GM23338 (cell line): Measurements from ENCODE around the gene GATM. TPM values are rescaled to one million over a fixed set of nuclear protein-coding genes. Genes with fewer than 3 reads are reported as not detected.

Experiments
- ATAC-seq: fragments of 200-7000 bp; cut with Tn5 transposase; 3 replicates; pipeline ENCODE4 v1.9.1; 2020
- DNase-seq: peaks from one replicate; pipeline ENCODE4 v3.0.0-alpha.2; 2015; ENCODE audit warnings: low spot score
- H2AFZ ChIP-seq: fragments of 200-600 bp; sonication (generic); 2 replicates; pipeline ENCODE4 v1.8.0; 2016; ENCODE audit warnings: antibody characterized with exemption, mild to moderate bottlenecking, moderate library complexity
- H3F3A ChIP-seq: fragments of 200-600 bp; sonication (generic); replicated peaks from 2 replicates; pipeline ENCODE4 v1.8.0; 2017; ENCODE audit warnings: antibody characterized with exemption, mixed run types, low read depth
- H3K27ac ChIP-seq: fragments of 200-600 bp; sonication (generic); 2 replicates; pipeline ENCODE4 v1.6.1; 2016; ENCODE audit warnings: low read depth
- H3K27me3 ChIP-seq: fragments of 200-600 bp; sonication (generic); 2 replicates; pipeline ENCODE4 v1.8.0; 2016; ENCODE audit warnings: mild to moderate bottlenecking, mixed run types, moderate library complexity; ENCODE audit not compliant: insufficient read depth
- H3K36me3 ChIP-seq: fragments of 200-600 bp; sonication (generic); 2 replicates; pipeline ENCODE4 v1.8.0; 2016; ENCODE audit warnings: mild to moderate bottlenecking; ENCODE audit not compliant: insufficient read depth
- H3K4me1 ChIP-seq: fragments of 200-600 bp; sonication (generic); 2 replicates; pipeline ENCODE4 v1.8.0; 2016; ENCODE audit warnings: mild to moderate bottlenecking, moderate library complexity; ENCODE audit not compliant: insufficient read depth
- H3K4me2 ChIP-seq: fragments of 200-600 bp; sonication (generic); 2 replicates; pipeline ENCODE4 v1.7.1; 2017; ENCODE audit warnings: mixed run types
- H3K4me3 ChIP-seq: fragments of 200-600 bp; sonication (generic); 2 replicates; pipeline ENCODE4 v1.6.1; 2016; ENCODE audit warnings: mixed run types
- H3K79me2 ChIP-seq: fragments of 200-600 bp; sonication (generic); replicated peaks from 2 replicates; pipeline ENCODE4 v1.8.0; 2017; ENCODE audit warnings: mild to moderate bottlenecking; ENCODE audit not compliant: insufficient read depth
- H3K9me2 ChIP-seq: fragments of 200-600 bp; sonication (generic); 2 replicates; pipeline ENCODE4 v1.8.0; 2017; ENCODE audit not compliant: insufficient read depth
- H4K20me1 ChIP-seq: fragments of 200-600 bp; sonication (generic); replicated peaks from 2 replicates; pipeline ENCODE4 v1.8.0; 2017; ENCODE audit warnings: mild to moderate bottlenecking; ENCODE audit not compliant: insufficient read depth
- H3K27ac Mint-ChIP-seq: 2 replicates; pipeline ENCODE4 v1.8.0; 2020; ENCODE audit warnings: inconsistent platforms, mild to moderate bottlenecking, moderate library complexity, mixed read lengths
- H3K27me3 Mint-ChIP-seq: 3 replicates; pipeline ENCODE4 v1.8.0; 2022; ENCODE audit warnings: low read depth, mild to moderate bottlenecking, moderate library complexity, mixed read lengths, inconsistent platforms; ENCODE audit not compliant: insufficient read depth, poor library complexity
- H3K36me3 Mint-ChIP-seq: 3 replicates; pipeline ENCODE4 v1.8.0; 2021; ENCODE audit warnings: low read depth, mild to moderate bottlenecking, inconsistent platforms, moderate library complexity, mixed read lengths
- H3K4me1 Mint-ChIP-seq: 3 replicates; pipeline ENCODE4 v1.8.0; 2020; ENCODE audit warnings: mild to moderate bottlenecking, inconsistent platforms, mixed read lengths
- H3K4me3 Mint-ChIP-seq: 3 replicates; pipeline ENCODE4 v1.8.0; 2021; ENCODE audit warnings: moderate library complexity, mild to moderate bottlenecking, inconsistent platforms, mixed read lengths
- H3K9me3 Mint-ChIP-seq: 3 replicates; pipeline ENCODE4 v1.8.0; 2020; ENCODE audit warnings: moderate library complexity, mild to moderate bottlenecking, inconsistent platforms, mixed read lengths
- CREB1 ChIP-seq: fragments of 250-450 bp; sonication (Bioruptor Pico); IDR thresholded peaks from 2 replicates; pipeline ENCODE4 v1.5.0; 2020; ENCODE audit warnings: low read depth, mild to moderate bottlenecking, moderate library complexity
- CTCF ChIP-seq, 2 experiments: fragments of 200-600 bp in 1 of 2; sonication (generic) in 1 of 2; conservative IDR thresholded peaks; 2 replicates each; pipeline versions ENCODE4 v1.5.1 to v1.6.1; 2016 to 2017; ENCODE audit warnings: antibody characterized with exemption in 2 of 2, low read depth in 2 of 2, mild to moderate bottlenecking in 2 of 2, moderate library complexity in 1 of 2
- ETS1 ChIP-seq: IDR thresholded peaks from 2 replicates; pipeline ENCODE4 v1.6.1; 2016; ENCODE audit warnings: antibody characterized with exemption
- EZH2 ChIP-seq: fragments of 200-600 bp; sonication (generic); IDR thresholded peaks from one replicate; pipeline ENCODE4 v1.8.0; 2017; ENCODE audit warnings: antibody characterized with exemption, mild to moderate bottlenecking, low read depth; ENCODE audit not compliant: unreplicated experiment
- EZH2phosphoT487 ChIP-seq: fragments of 200-600 bp; sonication (generic); IDR thresholded peaks from one replicate; pipeline ENCODE4 v1.8.1; 2018; ENCODE audit warnings: antibody characterized with exemption; ENCODE audit not compliant: unreplicated experiment
- JUNB ChIP-seq: IDR thresholded peaks from one replicate; pipeline ENCODE4 v1.6.1; 2016; ENCODE audit warnings: antibody characterized with exemption; ENCODE audit not compliant: unreplicated experiment
- NANOG ChIP-seq: IDR thresholded peaks from 2 replicates; pipeline ENCODE4 v1.6.1; 2016; ENCODE audit warnings: antibody characterized with exemption, borderline replicate concordance
- POLR2AphosphoS5 ChIP-seq: IDR thresholded peaks from 2 replicates; pipeline ENCODE4 v1.6.1; 2016; ENCODE audit warnings: antibody characterized with exemption, low read depth
- REST ChIP-seq: IDR thresholded peaks from one replicate; pipeline ENCODE4 v1.6.1; 2018; ENCODE audit warnings: antibody characterized with exemption; ENCODE audit not compliant: unreplicated experiment
- STAT1 ChIP-seq: IDR thresholded peaks from one replicate; pipeline ENCODE4 v1.6.1; 2016; ENCODE audit warnings: antibody characterized with exemption; ENCODE audit not compliant: unreplicated experiment
- ZNF114 ChIP-seq: fragments of 250-450 bp; sonication (Bioruptor Pico); IDR thresholded peaks from 2 replicates; pipeline ENCODE4 v1.5.0; 2020; ENCODE audit warnings: mild to moderate bottlenecking, moderate library complexity
- ZNF331 ChIP-seq: fragments of 250-450 bp; sonication (Bioruptor Pico); IDR thresholded peaks from 2 replicates; pipeline ENCODE4 v1.5.0; 2020; ENCODE audit warnings: low read depth, mild to moderate bottlenecking, moderate library complexity
- polyA plus RNA-seq: library from polyadenylated mRNA; unstranded; fragments of >200 nt; fragmentation: Nextera tagmentation; extraction: Ambion mirVana; gene quantifications from 2 replicates; pipeline ENCODE4 v1.2.1, GENCODE V29; 2016
- total RNA-seq: library from RNA; depleted of rRNA; stranded (reverse); fragments of >200 nt; shearing (Covaris generic); gene quantifications from 2 replicates; pipeline ENCODE4 v1.2.3, GENCODE V29; 2014

GATM gene
- total and polyA plus RNA-seq, 2 experiments from 2014 or later: 8.5 to 17.5 TPM

- Mint-ChIP-seq H3K4me3 (no peak overlapping the region), H3K9me3 (no peaks in the 10 kb centered on the region), H3K27me3 (peaks cover 6% of the 10 kb centered on the region), H3K27ac (no peak overlapping the region), H3K4me1 (no peaks in the 10 kb centered on the region), H3K36me3 (peaks cover 22% of the 10 kb centered on the region; the same call in 2 of the 3 replicates)
- no peak for DNase-seq
- Histone ChIP-seq H3K79me2 (no peaks in the 10 kb centered on the region), H3K4me2 (no peak overlapping the region), H3F3A (no peaks in the 10 kb centered on the region), H2AFZ (no peak overlapping the region), H3K9me2 (no peaks in the 10 kb centered on the region), H3K4me3 (no peak overlapping the region), H3K36me3 (peaks cover 11% of the 10 kb centered on the region), H3K27ac (no peak overlapping the region), H4K20me1 (peaks cover 14% of the 10 kb centered on the region), H3K27me3 (peaks cover 13% of the 10 kb centered on the region; the same call in 1 of the 2 replicates), H3K4me1 (no peaks in the 10 kb centered on the region)
- ATAC-seq: no peak
- TF ChIP-seq EZH2: no peak
Observed at GRCh38 chr15:45424429-45424828, 46.1 kb upstream of the GATM start.

GRCh38 chr15:45417303-45417950, 39.1 kb upstream of the GATM start:
- no peak overlapping the region for H3K4me2 ChIP-seq
- no peaks in the 10 kb centered on the region for H3F3A ChIP-seq
- H3K4me1 Mint-ChIP-seq: no peaks in the 10 kb centered on the region
- no peaks in the 10 kb centered on the region for H3K79me2 ChIP-seq
- H2AFZ ChIP-seq: no peak overlapping the region
- no peak overlapping the region for H3K27ac Mint-ChIP-seq
- H3K4me1 ChIP-seq: no peaks in the 10 kb centered on the region
- H3K27me3 ChIP-seq: no peaks in the 10 kb centered on the region
- ATAC-seq (no peak), DNase-seq (no peak)
- H3K4me3 Mint-ChIP-seq: no peak overlapping the region
- H3K9me3 Mint-ChIP-seq: no peaks in the 10 kb centered on the region
- H3K27ac ChIP-seq: no peak overlapping the region
- H3K27me3 Mint-ChIP-seq: peaks cover 3% of the 10 kb centered on the region
- TF ChIP-seq EZH2: no peak
- no peak for TF ChIP-seq REST
- TF ChIP-seq STAT1: no peak
- peaks cover 78% of the 10 kb centered on the region for H3K36me3 Mint-ChIP-seq
- H3K9me2 ChIP-seq: no peaks in the 10 kb centered on the region
- peaks cover 46% of the 10 kb centered on the region for H4K20me1 ChIP-seq
- H3K4me3 ChIP-seq: no peak overlapping the region
- peaks cover 70% of the 10 kb centered on the region for H3K36me3 ChIP-seq

DNA sequence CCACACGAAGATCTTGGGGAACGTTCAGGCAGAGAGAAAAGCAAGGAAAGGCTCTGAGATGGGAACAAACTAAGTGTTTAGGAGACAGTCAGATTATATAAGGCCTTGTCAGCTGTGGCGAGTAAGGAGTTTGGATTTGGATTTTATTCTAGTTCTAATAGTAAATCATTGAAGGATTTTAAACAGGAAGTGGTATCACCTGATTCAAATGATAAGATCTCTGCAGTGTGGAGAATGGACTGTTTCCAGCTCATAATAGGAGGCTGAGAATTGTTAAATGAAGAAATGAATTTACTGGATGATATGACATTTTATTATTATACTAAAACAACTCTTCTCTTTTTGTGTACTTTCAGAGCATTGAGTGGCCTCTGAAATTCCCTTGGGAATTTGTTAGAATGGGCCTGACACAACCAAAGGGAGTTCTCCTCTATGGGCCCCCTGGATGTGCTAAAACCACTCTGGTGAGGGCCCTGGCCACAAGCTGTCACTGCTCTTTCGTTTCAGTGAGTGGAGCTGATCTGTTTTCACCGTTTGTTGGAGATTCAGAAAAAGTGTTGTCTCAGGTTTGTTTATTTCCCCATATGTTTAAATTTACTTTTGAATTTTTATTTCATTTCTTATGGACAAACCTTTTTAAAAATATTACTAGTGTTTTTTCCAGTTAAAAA, 36.0 kb upstream of the GATM start:
- Mint-ChIP-seq H3K27ac (no peak overlapping the region), H3K4me1 (no peaks in the 10 kb centered on the region), H3K27me3 (peaks cover 3% of the 10 kb centered on the region), H3K4me3 (no peak overlapping the region), H3K9me3 (no peaks in the 10 kb centered on the region), H3K36me3 (peaks cover 77% of the 10 kb centered on the region)
- H2AFZ ChIP-seq: no peak overlapping the region
- no peaks in the 10 kb centered on the region for H3K4me1 ChIP-seq
- no peaks in the 10 kb centered on the region for H3K79me2 ChIP-seq
- no peak overlapping the region for H3K4me2 ChIP-seq
- no peaks in the 10 kb centered on the region for H3K27me3 ChIP-seq
- H4K20me1 ChIP-seq: peaks cover 31% of the 10 kb centered on the region
- ATAC-seq (no peak), DNase-seq (no peak)
- no peaks in the 10 kb centered on the region for H3F3A ChIP-seq
- H3K27ac ChIP-seq: no peak overlapping the region
- H3K9me2 ChIP-seq: no peaks in the 10 kb centered on the region
- H3K4me3 ChIP-seq: no peak overlapping the region
- H3K36me3 ChIP-seq: peaks cover 77% of the 10 kb centered on the region
- TF ChIP-seq ETS1 (no peak), JUNB (no peak), CREB1 (no peak), ZNF114 (CRISPR knock-in tag) (no peak), EZH2phosphoT487 (no peak), NANOG (no peak), ZNF331 (CRISPR knock-in tag) (no peak), CTCF (conservative IDR thresholded peaks at IDR 0.05; ENCODE audit: low read depth in 2 of 2) (no peak), POLR2AphosphoS5 (no peak)
